Hepatocyte (in vitro differentiated cells): ENCODE data around the gene SLC22A13.
"Not testable (repeated sequence)": the region's sequence is repeated elsewhere in the genome, so short reads cannot be mapped to it uniquely, and the experiment has no call there.

ENCODE experiments used
- EZH2 ChIP-seq: fragments of 200-600 bp; sonication (generic); IDR thresholded peaks from 2 replicates; pipeline ENCODE4 v1.6.1; 2016; ENCODE audit warnings: antibody characterized with exemption, mild to moderate bottlenecking, borderline replicate concordance
- EZH2phosphoT487 ChIP-seq: fragments of 200-600 bp; sonication (generic); IDR thresholded peaks from one replicate; pipeline ENCODE4 v1.6.1; 2018; ENCODE audit warnings: antibody characterized with exemption, mild to moderate bottlenecking, low read depth, moderate library complexity; ENCODE audit not compliant: unreplicated experiment, severe bottlenecking
- TF ChIP-seq, protein P1 (sequence below): fragments of 200-600 bp; sonication (generic); IDR thresholded peaks from 2 replicates; pipeline ENCODE4 v1.5.1; 2016; ENCODE audit warnings: antibody characterized with exemption, mild to moderate bottlenecking; ENCODE audit not compliant: poor library complexity

DNA sequence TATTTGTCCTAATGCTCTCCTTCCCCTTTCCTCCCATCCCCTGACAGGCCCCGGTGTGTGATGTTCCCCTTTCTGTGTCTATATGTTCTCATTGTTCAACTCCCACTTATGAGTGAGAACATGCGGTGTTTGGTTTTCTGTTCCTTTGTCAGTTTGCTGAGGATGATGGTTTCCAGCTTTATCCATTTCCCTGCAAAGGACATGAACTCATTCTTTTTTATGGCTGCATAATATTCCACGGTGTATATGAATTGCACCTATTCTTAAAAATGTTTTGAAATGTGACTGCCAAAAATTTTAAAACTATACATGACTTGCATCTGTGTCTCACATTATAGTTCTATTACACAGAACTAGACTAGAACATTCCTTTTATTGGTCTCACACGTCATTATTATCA lies 55.0 kb downstream of the SLC22A13 start:
- TF ChIP-seq, protein P1, sequence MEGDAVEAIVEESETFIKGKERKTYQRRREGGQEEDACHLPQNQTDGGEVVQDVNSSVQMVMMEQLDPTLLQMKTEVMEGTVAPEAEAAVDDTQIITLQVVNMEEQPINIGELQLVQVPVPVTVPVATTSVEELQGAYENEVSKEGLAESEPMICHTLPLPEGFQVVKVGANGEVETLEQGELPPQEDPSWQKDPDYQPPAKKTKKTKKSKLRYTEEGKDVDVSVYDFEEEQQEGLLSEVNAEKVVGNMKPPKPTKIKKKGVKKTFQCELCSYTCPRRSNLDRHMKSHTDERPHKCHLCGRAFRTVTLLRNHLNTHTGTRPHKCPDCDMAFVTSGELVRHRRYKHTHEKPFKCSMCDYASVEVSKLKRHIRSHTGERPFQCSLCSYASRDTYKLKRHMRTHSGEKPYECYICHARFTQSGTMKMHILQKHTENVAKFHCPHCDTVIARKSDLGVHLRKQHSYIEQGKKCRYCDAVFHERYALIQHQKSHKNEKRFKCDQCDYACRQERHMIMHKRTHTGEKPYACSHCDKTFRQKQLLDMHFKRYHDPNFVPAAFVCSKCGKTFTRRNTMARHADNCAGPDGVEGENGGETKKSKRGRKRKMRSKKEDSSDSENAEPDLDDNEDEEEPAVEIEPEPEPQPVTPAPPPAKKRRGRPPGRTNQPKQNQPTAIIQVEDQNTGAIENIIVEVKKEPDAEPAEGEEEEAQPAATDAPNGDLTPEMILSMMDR, result not testable (repeated sequence)
- not testable (repeated sequence) for TF ChIP-seq EZH2, EZH2phosphoT487
